SK-MEL-5 (cell line): ENCODE results near the gene KLHL36. TPM values are rescaled to one million over a fixed set of nuclear protein-coding genes. Genes with fewer than 3 reads are reported as not detected.

Experiments
- DNase-seq: peaks from one replicate; pipeline ENCODE4 v3.0.0-alpha.2; 2016; ENCODE audit warnings: low read depth, low spot score
- in situ Hi-C: cut with HindIII; loops from 2 replicates; pipeline ENCODE4 v1.10.0; 2016; ENCODE audit warnings: low sequenced_read_pairs, high pct_unique_total_duplicates, low pct_unique_long_range_greater_than_20kb
- polyA plus RNA-seq, 2 experiments: library from polyadenylated mRNA; depleted of rRNA; stranded (reverse); fragments of >200 nt; gene quantifications; 2 replicates each; pipeline ENCODE4 v1.2.3, GENCODE V29; 2015
- total RNA-seq: library from RNA; depleted of rRNA; stranded (reverse); fragments of >200 nt; shearing (Covaris generic); gene quantifications from 2 replicates; pipeline ENCODE4 v1.2.3, GENCODE V29; 2014; rRNA removed

Gene KLHL36
- 28.9 and 35.5 TPM in 2 replicates for total RNA-seq
- 29.3 and 43.2 TPM in 2 replicates for polyA plus RNA-seq (2015; cell fraction: cytosol; rRNA removed)
- 88.9 and 99.5 TPM in 2 replicates for polyA plus RNA-seq (2015; cell fraction: nucleus; rRNA removed)

- DNase-seq: peak; percentile 21
- in situ Hi-C loops: no loop called here
These were observed at the start of gene KLHL36 for GRCh38 chr16:84647828-84648594. Gene KLHL36 (plus strand): TSS chr16:84648511. CDS start chr16:84650868, 2,357 bp downstream.

- in situ Hi-C loops: no loop called here
These were observed 48.6 kb upstream of the KLHL36 start for GRCh38 chr16:84599521-84600202.

GRCh38 chr16:84600343-84601229 is 47.7 kb upstream of the KLHL36 start:
- in situ Hi-C loops: no loop called here
- no peak for DNase-seq

More at GRCh38 chr16:84599521-84600202, 48.6 kb upstream of the KLHL36 start:
- peak; percentile 9 for DNase-seq

- in situ Hi-C loops: no loop called here
- DNase-seq: peak; percentile 26
These were observed 45.0 kb upstream of the KLHL36 start for GRCh38 chr16:84603140-84603816.

- in situ Hi-C loops: no loop called here
- no peak for DNase-seq
These were observed 44.4 kb upstream of the KLHL36 start for GRCh38 chr16:84603940-84604339.

GRCh38 chr16:84604477-84605013 is 43.8 kb upstream of the KLHL36 start:
- no peak for DNase-seq
- in situ Hi-C loops: no loop called here

GRCh38 chr16:84605339-84605848 is 42.9 kb upstream of the KLHL36 start:
- DNase-seq: no peak
- in situ Hi-C loops: no loop called here

GRCh38 chr16:84606081-84606875 is 42.0 kb upstream of the KLHL36 start:
- no peak for DNase-seq
- in situ Hi-C loops: no loop called here

GRCh38 chr16:84607061-84607460 is 41.2 kb upstream of the KLHL36 start:
- in situ Hi-C loops: no loop called here
- DNase-seq: no peak

GRCh38 chr16:84607694-84608093 is 40.6 kb upstream of the KLHL36 start:
- DNase-seq: no peak
- in situ Hi-C loops: no loop called here

GRCh38 chr16:84608282-84608681 is 40.0 kb upstream of the KLHL36 start:
- in situ Hi-C loops: no loop called here
- DNase-seq: no peak

- DNase-seq: no peak
These were observed 38.6 kb upstream of the KLHL36 start for GRCh38 chr16:84609563-84610177.

GRCh38 chr16:84610376-84610775 is 37.9 kb upstream of the KLHL36 start:
- DNase-seq: peak; percentile 26
- in situ Hi-C loops: no loop called here

More at GRCh38 chr16:84609563-84610177, 38.6 kb upstream of the KLHL36 start:
- in situ Hi-C loops: no loop called here

GRCh38 chr16:84611041-84611440 is 37.3 kb upstream of the KLHL36 start:
- DNase-seq: no peak
- in situ Hi-C loops: no loop called here

GRCh38 chr16:84612686-84613085 is 35.6 kb upstream of the KLHL36 start:
- no peak for DNase-seq
- in situ Hi-C loops: no loop called here
